G401 (cell line): ENCODE measurements around the gene AQP10. TPM values are rescaled to one million over a fixed set of nuclear protein-coding genes. Genes with fewer than 3 reads are reported as not detected.
"Not testable (repeated sequence)": the region's sequence is repeated elsewhere in the genome, so short reads cannot be mapped to it uniquely, and the experiment has no call there.

Source experiments
- DNase-seq: peaks from one replicate; pipeline ENCODE4 v3.0.0-alpha.2; 2015; ENCODE audit warnings: low spot score
- in situ Hi-C: cut with HindIII; loops from 2 replicates; pipeline ENCODE4 v1.10.0; 2016; ENCODE audit warnings: low sequenced_read_pairs, mixed read lengths
- total RNA-seq: library from RNA; depleted of rRNA; stranded (reverse); fragments of >200 nt; shearing (Covaris generic); gene quantifications from 2 replicates; pipeline ENCODE4 v1.2.3, GENCODE V29; 2014

Gene AQP10
- total RNA-seq, 1 experiment from 2014 or later = 0.24 TPM

DNA sequence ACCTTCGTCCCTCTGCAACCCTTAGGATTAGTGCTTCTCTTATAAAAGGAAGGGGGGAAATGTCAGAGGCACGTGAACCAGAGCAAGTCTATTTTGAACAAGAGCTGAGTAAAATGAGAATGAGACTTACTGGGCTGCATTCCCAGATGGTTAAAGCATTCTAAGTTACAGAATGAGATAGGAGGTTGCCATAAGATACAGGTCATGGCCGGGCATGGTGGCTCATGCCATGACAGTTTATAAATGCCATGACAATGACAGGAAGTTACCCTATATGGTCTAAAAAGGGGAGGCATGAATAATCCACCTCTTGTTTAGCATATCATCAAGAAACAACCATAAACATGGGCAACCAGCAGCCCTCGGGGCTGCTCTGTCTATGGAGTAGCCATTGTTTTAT, 2.5 kb upstream of the AQP10 start:
- in situ Hi-C loops = no loop called here
- DNase-seq = no peak

DNA sequence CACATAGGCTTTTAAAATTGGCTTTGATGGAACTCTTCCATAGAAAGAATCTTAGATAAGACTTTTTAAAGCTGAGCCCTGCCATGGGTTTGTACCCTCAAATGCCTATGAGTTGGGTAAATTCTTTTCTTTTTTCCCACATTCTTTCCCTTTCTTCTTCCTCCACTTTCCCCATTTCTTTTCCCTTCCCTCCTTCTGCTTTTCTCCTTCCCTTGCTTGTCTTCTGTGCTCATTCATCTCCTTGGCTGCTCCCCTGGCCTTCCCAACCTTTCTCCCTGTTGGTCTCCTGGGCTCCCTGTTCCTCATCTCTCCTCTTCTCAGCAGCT, 679 bp downstream of the AQP10 start:
- DNase-seq, in situ Hi-C loops: not testable (repeated sequence)

DNA sequence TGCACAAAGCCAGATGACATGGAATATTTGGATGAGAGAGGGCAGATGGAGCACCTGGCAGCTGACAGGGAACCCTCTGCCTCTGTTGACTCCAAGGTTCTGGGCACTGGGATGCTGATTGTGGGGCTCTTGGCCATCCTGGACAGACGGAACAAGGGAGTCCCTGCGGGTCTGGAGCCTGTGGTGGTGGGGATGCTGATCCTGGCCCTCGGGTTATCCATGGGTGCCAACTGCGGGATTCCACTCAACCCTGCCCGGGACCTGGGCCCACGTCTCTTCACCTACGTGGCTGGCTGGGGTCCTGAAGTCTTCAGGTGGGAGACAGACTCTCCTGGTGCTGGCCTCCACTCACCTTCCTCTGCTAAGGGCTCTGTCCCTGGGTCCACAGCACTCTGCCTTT, 2.6 kb downstream of the AQP10 start:
- DNase-seq = no peak
- in situ Hi-C loops = no loop called here

DNA sequence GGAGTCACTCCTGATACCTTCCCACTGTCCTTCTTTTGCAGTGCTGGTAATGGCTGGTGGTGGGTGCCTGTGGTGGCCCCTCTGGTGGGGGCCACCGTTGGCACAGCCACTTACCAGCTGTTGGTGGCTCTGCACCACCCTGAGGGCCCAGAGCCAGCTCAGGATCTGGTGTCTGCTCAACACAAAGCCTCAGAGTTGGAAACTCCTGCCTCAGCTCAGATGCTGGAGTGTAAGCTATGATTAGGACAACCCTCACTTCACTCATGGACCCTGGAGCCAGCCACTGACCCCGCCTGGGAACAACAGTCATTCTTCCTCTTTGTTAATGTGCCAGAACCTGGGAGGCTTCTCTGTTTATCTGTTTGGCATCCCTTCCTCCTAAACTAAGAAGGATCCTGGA, 3.3 kb downstream of the AQP10 start:
- no peak for DNase-seq
- in situ Hi-C loops = no loop called here

DNA sequence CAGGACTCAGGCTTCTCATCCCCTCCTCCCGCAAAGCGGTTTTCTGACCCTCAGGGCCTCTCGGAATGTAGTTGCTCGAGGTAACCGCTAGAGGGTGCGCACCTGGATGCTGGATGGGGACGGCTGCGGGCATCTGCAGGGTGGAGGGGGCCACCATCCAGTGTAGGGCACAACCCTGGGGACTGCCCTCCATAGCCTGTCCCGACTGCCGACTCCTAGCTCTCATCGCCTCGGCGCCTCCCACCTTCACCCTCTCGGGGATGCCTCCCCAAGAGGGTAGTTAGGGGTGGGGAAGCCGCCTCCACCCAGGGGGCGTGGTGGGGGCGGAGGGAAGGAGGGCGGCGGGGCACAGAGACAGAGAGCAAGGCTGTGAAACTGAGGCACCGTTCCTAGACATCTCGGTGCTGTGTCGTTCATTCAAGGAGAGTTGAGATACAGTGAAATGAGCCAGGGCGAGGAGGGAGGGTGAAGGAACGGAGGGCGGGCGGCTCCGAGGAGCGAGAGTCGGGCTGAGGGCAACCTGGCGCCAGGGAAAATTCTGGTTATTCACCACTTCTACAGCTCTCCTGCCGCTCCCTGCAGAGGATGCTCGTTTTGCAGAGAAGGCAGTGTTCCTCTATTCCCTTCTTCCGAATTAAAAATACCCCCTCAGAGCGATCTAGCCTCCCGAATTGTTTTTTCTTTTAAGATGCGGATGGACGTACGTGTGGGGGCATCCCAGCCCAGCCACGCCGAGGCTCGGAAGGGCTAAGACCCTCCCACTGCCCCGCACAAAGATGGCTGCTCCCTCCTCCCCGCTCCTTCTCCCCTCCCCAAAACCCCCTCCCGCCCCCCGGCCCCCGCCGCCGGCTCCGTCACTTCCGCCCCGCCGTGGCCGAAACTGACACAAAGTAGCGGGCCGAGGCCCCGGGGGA, 4.0 kb downstream of the AQP10 start, which contains the start of gene ATP8B2:
ATP8B2 (plus strand) TSS at position 857 of the 914 bp plus-strand sequence. CDS start 2,617 bp downstream, outside the sequence.
- in situ Hi-C loops = no loop called here
- peak; percentile 88 for DNase-seq

DNA sequence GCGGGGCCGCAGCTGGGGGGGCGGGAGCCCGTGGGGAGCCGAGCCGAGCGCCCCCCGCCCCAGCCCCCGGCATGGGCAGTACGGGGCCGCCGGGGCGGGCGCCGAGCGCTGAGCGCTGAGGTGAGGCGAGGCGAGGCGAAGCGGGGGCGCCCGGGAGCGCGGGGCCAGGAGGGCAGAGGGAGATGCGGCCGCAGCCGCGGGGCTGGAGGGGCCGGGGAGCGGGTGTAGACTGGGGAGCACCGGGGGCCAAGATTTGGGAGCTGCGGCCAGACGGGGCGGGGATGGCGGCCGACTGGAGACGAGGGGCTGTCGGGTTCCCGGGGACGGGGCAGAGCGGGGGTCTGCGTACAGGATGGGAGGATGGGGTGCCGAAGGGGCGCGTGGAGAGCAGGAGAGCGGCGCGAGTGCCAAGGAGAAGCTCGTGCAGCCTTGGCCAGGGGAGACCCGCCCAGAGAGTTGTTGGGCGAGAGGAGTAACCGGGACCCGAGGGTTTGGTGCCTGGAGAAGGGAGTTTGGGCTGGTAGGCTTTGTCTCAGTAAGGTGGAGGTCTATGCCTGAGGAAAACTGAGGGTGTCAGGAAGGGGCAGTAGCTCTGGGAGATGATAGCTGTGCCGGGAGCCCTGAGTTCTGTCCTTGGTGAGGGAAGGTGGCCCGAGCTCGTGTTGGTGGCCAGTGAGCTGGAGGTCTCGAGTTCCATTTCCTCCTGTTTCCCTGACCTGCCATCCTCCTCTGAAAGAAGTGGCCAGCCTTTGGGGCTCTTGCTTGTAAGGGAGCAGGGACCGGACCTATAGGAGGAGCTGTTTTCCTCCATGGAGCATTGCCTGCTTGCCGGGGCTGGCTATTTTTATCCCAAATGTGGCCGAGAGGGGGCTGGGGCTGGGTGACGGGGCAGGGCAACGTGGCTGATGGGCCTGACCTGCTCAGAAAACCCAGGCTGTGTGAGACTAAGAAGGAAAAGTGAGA, 5.0 kb downstream of the AQP10 start:
- in situ Hi-C loops = no loop called here
- DNase-seq = peak; percentile 82

DNA sequence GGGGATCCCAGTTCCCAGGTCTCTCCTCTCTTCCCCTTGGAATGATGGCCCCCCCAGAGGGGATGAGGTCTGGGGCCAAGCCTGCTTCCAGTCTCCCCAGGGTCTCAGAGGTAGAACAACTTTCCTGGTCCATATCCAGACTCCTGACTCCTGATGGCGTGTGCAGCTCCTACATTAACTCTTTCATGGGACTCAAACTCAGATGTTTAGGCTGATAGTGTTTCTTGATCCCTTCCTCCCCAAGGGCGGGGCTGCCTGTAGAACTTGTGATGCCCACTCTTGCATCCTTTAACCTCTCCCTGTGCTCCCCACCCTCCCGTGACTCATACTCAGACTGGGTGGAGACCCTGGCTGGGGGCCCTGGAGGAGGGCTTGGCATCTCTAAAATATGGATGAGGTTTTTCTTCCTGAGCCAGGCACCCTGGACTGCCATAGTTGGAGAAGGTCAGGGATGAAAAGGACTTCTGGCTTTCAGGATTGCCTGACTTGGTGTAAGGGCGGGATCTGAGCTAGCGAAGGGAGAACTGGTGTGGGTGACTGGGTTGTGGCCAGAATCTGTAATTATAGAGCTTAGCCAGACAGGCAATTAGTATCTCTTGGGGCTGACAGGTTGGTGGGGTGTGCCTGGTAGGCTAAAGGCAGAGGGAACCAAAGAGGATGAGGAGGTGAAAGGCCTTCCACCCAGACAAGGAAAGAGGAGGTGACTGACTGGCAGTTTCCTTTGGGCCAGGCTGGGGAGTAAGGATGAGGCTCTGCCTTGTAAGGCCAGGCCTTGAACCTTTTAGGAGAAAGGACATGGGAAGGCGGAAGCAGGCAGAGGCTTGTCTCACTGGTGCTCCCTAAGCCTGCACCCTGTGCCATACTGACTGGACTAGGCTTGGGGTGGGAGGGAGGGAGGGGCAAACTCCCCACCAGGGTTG, 5.9 kb downstream of the AQP10 start:
- in situ Hi-C loops = no loop called here
- DNase-seq = no peak

DNA sequence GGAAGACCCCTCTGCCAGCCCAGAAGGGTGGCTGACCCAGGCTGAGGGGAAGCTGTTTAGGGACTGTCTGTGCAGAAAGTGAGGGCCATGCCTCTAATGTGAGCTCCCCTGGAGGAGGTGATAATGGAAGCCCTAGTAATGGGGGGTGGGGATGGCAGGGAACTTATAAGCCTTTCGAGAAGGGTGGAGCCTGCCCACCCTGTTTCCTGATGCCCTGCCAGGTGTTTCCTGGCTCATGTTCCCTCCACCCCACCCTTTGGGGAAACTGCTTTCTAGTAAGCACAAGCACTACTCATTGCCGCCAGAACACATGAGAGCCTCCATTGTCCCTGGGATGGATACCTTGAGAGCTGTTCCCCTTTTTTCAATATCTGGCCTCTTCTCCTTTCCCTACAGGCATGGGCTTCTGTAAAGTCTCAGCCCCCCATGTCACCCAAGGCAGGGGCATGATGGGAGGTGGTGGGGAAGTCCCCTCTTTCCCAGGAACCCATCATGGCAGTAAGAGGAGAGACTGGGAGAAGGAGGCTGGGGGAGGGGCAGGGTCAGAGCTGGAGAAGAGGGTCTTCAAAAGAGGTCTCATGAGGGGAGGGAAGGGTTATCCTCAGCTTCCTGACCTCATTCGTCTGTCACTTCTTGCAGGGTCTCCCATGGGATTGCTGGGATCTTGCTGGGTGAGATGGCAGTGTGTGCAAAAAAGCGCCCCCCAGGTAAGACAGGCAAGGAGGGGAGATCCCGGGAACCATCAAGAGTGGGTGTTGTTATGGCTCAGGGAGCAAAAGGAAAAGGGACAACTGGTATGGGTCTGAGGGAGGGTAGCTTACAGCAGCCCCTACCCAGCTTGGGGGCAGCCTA, 6.8 kb downstream of the AQP10 start:
- DNase-seq = peak; percentile 16
- in situ Hi-C loops = no loop called here

DNA sequence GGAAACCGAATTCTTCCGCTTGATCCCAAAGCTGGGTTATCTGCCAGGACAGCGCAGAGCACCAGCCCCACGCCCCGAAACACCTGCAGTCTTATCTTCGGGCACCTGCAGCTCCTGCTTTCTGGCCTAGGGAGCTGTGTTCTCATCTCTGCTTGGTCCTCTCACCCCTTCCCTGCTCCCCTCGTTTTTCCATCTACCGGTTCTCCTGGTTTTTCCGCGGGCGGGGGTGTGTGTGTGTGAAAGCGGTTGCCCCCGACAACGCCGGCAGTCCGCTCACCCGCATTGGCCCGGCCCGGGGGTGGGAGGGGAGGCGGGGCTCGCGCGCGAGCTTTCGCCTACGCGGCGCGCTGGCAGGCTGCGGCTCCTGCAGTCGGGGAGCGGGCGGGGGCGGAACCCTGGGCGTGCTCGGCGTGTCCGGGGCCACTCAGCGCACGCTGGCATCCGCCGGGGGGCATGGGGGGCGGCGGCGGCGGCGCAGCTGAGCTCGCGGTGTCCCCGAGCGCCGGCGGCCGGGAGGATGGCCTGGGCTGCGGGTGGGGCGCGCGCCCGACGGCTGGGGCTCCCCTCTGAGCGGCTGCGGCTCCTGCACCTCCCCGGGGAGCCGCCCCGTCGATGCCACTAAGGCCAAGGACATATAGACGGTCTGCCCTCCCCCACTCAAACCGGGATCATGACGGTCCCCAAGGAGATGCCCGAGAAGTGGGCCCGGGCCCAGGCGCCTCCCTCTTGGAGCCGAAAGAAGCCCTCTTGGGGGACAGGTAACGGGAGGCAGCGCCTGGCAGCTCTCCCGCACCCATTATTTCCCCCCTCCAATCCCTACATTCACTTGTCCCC, 7.6 kb downstream of the AQP10 start:
- in situ Hi-C loops = no loop called here
- peak; percentile 85 for DNase-seq

DNA sequence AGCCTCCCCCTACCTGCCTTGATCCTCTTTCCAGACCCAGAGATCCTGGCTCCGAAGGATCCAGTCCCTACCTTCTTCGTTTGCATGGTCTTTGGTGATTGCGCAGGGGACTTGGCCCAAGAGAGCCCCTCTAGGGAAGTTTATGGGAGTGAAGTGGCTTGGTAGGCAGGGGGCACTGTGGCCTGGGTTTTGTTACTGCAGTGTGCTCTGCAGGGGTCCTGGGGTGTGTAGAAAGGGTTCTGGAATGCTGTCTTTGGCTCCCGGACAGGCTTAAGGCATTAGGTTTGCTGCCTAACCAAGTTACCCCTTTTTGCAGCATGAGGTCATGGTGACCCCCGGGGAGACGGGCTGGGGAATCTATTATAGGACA, 8.2 kb downstream of the AQP10 start:
- no peak for DNase-seq
- in situ Hi-C loops = no loop called here

DNA sequence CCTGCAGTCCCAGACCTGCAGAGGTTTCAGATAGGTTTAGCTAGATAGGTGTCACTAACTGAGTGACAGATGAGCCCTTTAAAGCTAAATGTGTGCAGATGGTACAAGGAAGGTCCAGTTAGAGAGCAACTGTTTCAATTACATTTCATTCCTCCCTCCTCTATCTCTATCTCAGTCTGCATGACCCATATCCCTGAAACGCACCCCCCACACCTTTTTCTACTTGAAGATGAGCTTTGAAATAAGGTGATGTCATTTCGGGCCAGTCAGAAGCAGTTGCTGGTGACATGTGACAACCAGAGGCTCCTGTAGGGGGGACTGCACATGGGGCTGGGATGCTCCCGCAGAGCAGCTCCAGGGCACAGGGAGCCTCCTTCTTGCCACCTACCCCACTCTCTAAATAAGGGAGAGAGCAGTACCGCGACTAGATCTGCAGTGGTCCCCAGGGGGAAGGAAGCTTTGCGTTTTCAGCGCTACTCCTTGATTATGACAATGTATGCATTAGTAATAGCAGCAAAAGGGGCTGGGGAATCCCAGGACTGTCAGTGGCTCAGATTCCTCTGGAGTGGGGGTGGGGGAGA, 8.7 kb downstream of the AQP10 start:
- in situ Hi-C loops = no loop called here
- peak; percentile 95 for DNase-seq

DNA sequence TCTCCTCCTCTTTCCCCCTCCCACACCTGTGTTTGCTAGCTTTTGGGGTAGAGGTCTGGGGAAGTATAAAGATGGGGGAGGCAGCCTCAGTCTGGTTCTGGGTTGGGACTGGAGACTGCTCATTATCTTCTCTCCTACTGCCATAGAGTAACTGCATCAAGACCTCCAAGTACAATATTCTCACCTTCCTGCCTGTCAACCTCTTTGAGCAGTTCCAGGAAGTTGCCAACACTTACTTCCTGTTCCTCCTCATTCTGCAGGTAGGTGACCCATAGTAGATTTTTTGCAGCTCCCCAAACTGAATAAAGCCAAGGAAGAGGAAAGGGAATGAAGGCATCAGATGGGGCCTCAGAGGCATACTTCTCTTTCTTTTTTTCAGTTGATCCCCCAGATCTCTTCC, 9.8 kb downstream of the AQP10 start:
- DNase-seq = no peak
- in situ Hi-C loops = no loop called here

DNA sequence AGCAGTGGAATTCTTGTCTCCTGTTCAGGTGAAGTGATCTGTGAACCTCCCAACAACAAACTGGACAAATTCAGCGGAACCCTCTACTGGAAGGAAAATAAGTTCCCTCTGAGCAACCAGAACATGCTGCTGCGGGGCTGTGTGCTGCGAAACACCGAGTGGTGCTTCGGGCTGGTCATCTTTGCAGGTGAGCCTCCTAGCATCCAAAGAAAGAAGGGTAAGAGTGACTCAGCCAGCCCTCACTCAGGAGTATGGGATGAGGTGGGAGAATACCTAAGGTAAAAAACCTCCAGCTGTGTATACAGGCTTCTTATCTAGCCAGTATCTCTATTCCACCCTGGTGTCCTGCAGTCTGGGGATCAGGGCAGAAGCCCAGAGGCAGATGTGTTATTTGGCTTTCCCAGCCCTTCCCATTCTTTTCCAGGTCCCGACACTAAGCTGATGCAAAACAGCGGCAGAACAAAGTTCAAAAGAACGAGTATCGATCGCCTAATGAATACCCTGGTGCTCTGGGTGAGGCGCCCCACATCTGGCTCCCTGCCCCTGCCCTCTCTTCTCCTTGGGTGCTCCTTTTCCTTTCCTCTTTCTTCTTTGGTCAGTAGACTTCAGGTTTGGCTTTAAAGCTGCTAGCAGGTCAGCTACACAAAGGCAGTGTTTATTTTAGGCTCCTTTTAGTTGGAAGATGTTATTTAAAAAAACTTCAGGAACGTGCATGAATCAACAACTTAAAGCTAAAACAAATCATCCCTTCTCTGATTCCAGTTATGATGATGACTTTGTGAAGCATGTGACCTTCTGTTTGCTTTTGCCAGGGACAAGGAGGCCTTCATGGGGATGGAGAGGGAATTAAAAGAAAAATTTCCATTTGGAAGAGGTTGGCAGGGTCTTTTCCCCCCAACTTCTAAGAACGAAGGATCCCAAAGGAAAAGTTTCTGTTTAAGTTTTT, 13.5 kb downstream of the AQP10 start:
- DNase-seq = peak; percentile 7
- in situ Hi-C loops = no loop called here

DNA sequence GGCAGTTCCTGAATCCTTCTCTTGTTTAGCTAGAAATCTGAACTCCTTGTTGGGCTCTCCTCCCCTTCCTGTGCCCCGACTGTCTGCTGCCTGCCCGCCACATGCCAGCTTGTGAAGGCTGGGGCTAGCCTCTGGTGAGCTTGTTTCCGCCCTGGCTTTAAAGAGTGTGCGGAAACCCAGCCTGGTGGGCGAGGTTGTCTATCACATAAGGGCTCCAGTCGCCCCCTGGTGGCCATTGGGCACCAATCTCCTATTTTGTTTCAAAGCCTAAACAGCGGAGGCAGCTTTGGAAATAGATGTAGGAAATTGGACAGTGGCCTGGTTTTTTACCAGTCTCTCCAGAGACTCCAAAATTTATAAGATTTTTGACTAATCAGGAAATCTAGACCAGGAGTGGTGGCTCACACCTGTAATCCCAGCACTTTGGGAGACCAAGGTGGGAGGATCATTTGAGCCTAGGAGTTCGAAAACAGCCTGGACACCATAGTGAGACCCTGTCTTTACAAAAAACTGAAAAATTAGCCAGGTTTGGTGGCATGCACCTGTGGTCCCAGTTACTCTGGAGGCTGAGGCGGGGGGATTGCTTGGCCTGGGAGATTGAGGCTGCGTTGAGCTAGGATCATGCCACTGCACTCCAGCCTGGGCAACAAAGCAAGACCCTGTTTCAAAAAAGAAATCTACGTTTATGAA, 14.3 kb downstream of the AQP10 start:
- in situ Hi-C loops = no loop called here
- peak; percentile 82 for DNase-seq

DNA sequence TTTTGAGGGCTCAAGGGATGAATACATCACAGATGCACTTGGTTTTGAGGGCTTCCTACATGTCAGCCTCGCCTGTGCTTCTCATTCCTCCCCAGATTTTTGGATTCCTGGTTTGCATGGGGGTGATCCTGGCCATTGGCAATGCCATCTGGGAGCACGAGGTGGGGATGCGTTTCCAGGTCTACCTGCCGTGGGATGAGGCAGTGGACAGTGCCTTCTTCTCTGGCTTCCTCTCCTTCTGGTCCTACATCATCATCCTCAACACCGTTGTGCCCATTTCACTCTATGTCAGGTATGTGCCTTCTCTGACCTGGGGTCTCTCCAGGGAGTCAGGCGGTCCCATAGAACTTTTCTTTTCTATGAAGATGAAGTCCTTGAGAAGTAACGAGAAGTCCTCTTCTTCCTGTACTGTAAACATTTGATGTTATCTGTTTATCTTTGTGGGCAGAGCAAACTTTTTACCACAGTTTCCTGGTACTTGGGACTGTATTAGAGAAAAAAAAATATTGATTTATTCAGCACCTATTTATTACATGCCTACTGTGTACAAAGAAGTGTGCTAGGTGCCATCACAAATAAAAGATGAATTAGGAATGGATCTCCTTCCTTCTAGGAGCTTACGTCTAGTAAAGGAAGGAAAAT, 16.5 kb downstream of the AQP10 start:
- no peak for DNase-seq
- in situ Hi-C loops = no loop called here
